Heart right ventricle (tissue), 16 donors: ENCODE data around the gene CAPZB. TPM values are rescaled to one million over a fixed set of nuclear protein-coding genes. Genes with fewer than 3 reads are reported as not detected.

Experiments used
- ATAC-seq, 8 donors: fragments of 200-7000 bp; cut with Tn5 transposase; one replicate each; pipeline ENCODE4 v1.9.1; 2020; ENCODE audit warnings: mild to moderate bottlenecking in 8 of 8, moderate library complexity in 8 of 8, moderate number of reproducible peaks in 1 of 8
- DNase-seq, 2 donors: peaks; one replicate each; pipeline ENCODE4 v3.0.0-alpha.2; 2020
- H3K27ac ChIP-seq, 10 donors: fragments of 200-600 bp; sonication (generic) in 2 of 10; one replicate each; pipeline versions ENCODE4 v1.5.0 to v1.8.0; 2020 to 2022; ENCODE audit warnings: mild to moderate bottlenecking in 3 of 10
- H3K27me3 ChIP-seq, 7 donors: fragments of 200-600 bp; one replicate each; pipeline ENCODE4 v1.8.0; 2021 to 2022; ENCODE audit warnings: mild to moderate bottlenecking in 2 of 7
- H3K36me3 ChIP-seq, 9 donors: fragments of 200-600 bp; sonication (generic) in 1 of 9; one replicate each; pipeline versions ENCODE4 v1.5.0 to v1.8.0; 2020 to 2022; ENCODE audit warnings: mild to moderate bottlenecking in 2 of 9
- H3K4me1 ChIP-seq, 9 donors: fragments of 200-600 bp; sonication (generic) in 1 of 9; one replicate each; pipeline versions ENCODE4 v1.5.0 to v1.8.0; 2020 to 2022; ENCODE audit warnings: mild to moderate bottlenecking in 4 of 9
- H3K4me3 ChIP-seq, 10 donors: fragments of 200-600 bp; sonication (generic) in 2 of 10; one replicate each; pipeline versions ENCODE4 v1.5.0 to v1.8.0; 2020 to 2022; ENCODE audit warnings: mild to moderate bottlenecking in 7 of 10, moderate library complexity in 2 of 10
- H3K9me3 ChIP-seq, 11 donors: fragments of 200-600 bp in 10 of 11; sonication (generic) in 2 of 11; one replicate each; pipeline versions ENCODE4 v1.5.0 to v1.8.0; 2013 to 2022; ENCODE audit warnings: mild to moderate bottlenecking in 2 of 11, control low read depth in 1 of 11, moderate library complexity in 1 of 11
- WGBS, 2 donors: extraction: QIAGEN DNeasy Blood & Tissue Kit; methylation state at CpG; one replicate each; pipeline ENCODE4 v1.1.7; 2013; ENCODE audit warnings: inconsistent platforms in 1 of 2; 5-methylcytosine and 5-hydroxymethylcytosine counted together
- intact Hi-C, 10 donors: fragments of 100-400 bp; cut with DNase I; formaldehyde crosslinking; loops; one replicate each; pipeline versions ENCODE4 v1.11.1 to v1.14.2; 2022
- polyA plus RNA-seq, 2 donors: library from polyadenylated mRNA; stranded (reverse); fragments of 200-250 nt; gene quantifications; one replicate each; pipeline ENCODE4 v1.2.3, GENCODE V29; 2013
- total RNA-seq, 10 donors: library from RNA; stranded (reverse); fragmentation: NEBNext Ultra II Directional in 3 of 10; extraction: Animal tissue kit (Norgen Biotek cat#: 25700) in 3 of 10; gene quantifications; one replicate each; pipeline versions ENCODE4 v1.2.1 to v1.2.4, GENCODE V29; 2021 to 2023
- TF ChIP-seq, protein P1 (sequence below), 9 donors: fragments of 200-600 bp; sonication (generic) in 2 of 9; IDR thresholded peaks; one replicate each; pipeline versions ENCODE4 v1.5.0 to v1.8.0; 2021 to 2022; ENCODE audit warnings: antibody characterized with exemption in 9 of 9, mild to moderate bottlenecking in 5 of 9, moderate library complexity in 1 of 9
- donor health status: Arrhythmogenic right ventricular cardiomyopathy.
- donor health status: ischemic (EF 13 %, LVEDD 7.1; RV severe dilation, severe dysfunction).
- donor health status: healthy with polysubstance abuse.
- donor health status: DM: no; HTN: yes; CAD: no.
- donor health status: DM: no; HTN: no; CAD: no.
- donor health status: ischemic (EF 25% LVEDD 6.9; RV normal size, moderate dysfunction).
- donor health status: ischemic (EF 25% LVEDD 5.7; RV mildly dilated, moderate dysfunction).
- donor health status: healthy.
- donor health status: DM: yes; HTN: yes; CAD: no.
- donor health status: Ischemic cardiomyopathy.
- donor health status: ischemic (EF 35%, LVEDD 5.7; RV mildly dilated, moderate dysfunction).
- donor health status: nonischemic (EF 11% LVEDD 7.7; RV severe dilation, severe dysfunction).
- donor health status: DM: yes; HTN: yes; CAD: no.
- donor health status: PGD.
- donor health status: ischemic (EF 29% LVEDD 5.4; RV normal size, mild dysfunction).
- donor health status: nonischemic (EF 23%, LVEDD 6.1; RV moderate dilation, normal function).

CAPZB gene
- total and polyA plus RNA-seq, 12 donors: 158 to 307 (median 228) TPM

DNA sequence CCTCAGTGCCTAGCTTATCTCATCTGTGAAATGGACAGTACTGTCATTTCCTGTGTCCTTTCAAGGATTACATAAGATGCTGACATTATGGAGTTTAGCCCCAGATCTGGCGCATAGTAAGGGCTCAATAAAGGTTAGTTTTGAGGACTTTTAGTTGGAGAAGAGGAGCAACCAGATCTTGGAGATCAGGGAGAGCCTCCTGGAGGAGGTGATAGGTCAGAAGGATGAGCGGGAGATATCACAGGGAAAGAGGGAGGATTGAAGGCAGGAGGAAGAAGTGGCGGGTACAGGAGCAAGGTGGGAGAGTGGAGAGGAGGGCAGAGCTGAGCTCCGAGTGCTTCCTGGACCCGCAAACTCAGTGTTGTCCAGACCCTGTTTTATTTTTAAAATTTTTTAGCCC is 155.7 kb downstream of the CAPZB start:
- intact Hi-C loops: loop anchor here in 1 of 10 donors (10.0 kb wide), 1 partner anchor 325 kb away; no protein-coding TSS in a partner anchor
- no peak overlapping the region for H3K4me3 ChIP-seq
- TF ChIP-seq, protein P1, sequence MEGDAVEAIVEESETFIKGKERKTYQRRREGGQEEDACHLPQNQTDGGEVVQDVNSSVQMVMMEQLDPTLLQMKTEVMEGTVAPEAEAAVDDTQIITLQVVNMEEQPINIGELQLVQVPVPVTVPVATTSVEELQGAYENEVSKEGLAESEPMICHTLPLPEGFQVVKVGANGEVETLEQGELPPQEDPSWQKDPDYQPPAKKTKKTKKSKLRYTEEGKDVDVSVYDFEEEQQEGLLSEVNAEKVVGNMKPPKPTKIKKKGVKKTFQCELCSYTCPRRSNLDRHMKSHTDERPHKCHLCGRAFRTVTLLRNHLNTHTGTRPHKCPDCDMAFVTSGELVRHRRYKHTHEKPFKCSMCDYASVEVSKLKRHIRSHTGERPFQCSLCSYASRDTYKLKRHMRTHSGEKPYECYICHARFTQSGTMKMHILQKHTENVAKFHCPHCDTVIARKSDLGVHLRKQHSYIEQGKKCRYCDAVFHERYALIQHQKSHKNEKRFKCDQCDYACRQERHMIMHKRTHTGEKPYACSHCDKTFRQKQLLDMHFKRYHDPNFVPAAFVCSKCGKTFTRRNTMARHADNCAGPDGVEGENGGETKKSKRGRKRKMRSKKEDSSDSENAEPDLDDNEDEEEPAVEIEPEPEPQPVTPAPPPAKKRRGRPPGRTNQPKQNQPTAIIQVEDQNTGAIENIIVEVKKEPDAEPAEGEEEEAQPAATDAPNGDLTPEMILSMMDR (IDR thresholded peaks at IDR 0.05): no peak
- H3K36me3 ChIP-seq: peaks cover 0 to 78% (median 28%) of the 10 kb centered on the region in 9 donors
- no peaks in the 10 kb centered on the region for H3K27me3 ChIP-seq
- ATAC-seq (no peak), DNase-seq (no peak)
- H3K27ac ChIP-seq: no peak overlapping the region
- no peaks in the 10 kb centered on the region for H3K9me3 ChIP-seq
- H3K4me1 ChIP-seq: no peaks in the 10 kb centered on the region
- 87 to 92% methylated on average over 5 of the region's 5 CpGs for WGBS, 2 donors

DNA sequence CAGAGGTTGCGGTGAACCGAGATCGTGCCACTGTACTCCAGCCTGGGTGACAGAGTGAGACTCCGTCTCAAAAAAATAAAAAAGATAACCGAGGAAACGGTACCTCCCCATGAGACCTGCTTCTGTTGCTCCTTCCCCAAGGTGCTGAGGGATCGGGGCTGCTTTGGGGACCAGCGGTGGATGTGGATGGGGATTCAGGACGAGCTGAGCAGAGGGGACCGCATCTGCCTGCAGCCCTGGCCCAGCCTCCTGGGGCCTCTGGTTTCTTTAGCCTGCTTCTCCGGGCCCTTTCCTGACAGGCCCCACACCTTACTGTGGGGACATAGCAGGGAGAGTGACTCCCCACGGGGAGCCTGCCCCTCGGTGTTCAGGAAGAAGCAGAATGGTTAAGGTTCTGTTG is 156.2 kb downstream of the CAPZB start:
- 90 to 92% methylated on average over 13 of the region's 13 CpGs for WGBS, 2 donors
- H3K27me3 ChIP-seq: no peaks in the 10 kb centered on the region
- ATAC-seq: no peak
- TF ChIP-seq, protein P1 (IDR thresholded peaks at IDR 0.05): no peak
- no peak overlapping the region for H3K4me3 ChIP-seq
- peaks cover 0 to 82% (median 33%) of the 10 kb centered on the region in 9 donors for H3K36me3 ChIP-seq
- H3K4me1 ChIP-seq: no peaks in the 10 kb centered on the region
- no peak overlapping the region for H3K27ac ChIP-seq
- no peaks in the 10 kb centered on the region for H3K9me3 ChIP-seq
- DNase-seq: no peak
- intact Hi-C loops: no loop called here

DNA sequence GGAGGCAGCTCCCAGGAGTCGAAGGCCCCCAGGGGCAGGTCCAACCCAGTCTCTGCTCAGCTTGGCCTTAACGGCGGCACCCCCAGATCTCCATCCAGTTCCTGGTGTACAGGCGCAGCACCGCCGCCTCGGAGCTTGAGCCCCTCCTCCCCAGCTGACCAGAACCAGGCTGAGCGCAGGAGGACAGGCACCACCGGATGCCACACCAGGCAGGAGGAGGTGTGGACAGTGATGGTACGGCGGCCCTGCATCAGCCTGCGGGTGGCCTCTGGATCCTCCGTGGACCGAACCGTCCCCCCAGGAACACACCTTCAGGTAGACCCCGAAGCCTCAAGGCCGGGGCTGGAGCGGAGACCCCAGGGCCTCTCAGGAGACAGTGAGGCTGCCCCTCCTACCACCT is 156.9 kb downstream of the CAPZB start:
- intact Hi-C loops: no loop called here
- WGBS, 2 donors: 95 to 96% methylated on average over 18 of the region's 18 CpGs
- DNase-seq: no peak
- ATAC-seq: no peak
- TF ChIP-seq, protein P1 (IDR thresholded peaks at IDR 0.05): no peak
- Histone ChIP-seq H3K27me3 (no peaks in the 10 kb centered on the region), H3K4me1 (no peaks in the 10 kb centered on the region), H3K4me3 (no peak overlapping the region), H3K9me3 (no peaks in the 10 kb centered on the region), H3K36me3 (peaks cover 0 to 89% (median 38%) of the 10 kb centered on the region in 9 donors), H3K27ac (no peak overlapping the region)

DNA sequence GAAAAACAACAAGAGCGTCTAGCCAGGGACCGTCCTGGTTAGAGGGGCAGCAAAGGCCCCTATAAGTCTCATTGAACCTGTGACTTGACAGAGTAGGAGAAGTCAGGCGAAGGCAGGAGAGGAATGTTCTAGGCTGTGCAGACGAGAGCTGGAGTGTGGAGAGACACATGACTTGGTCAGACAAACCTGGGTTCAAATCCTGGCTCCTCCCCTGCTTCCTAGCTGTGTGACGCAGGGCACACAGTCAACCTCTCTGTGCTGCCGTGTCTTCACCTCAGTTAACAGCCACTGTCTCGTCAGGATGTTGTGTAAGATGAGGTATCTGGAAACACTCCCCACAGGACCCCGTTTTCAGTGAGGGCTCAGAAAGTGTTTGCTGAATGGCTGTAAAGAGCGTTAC is 157.6 kb downstream of the CAPZB start:
- no peaks in the 10 kb centered on the region for H3K4me1 ChIP-seq
- no peak overlapping the region for H3K27ac ChIP-seq
- no peak overlapping the region for H3K4me3 ChIP-seq
- no peaks in the 10 kb centered on the region for H3K27me3 ChIP-seq
- peaks cover 0 to 92% (median 38%) of the 10 kb centered on the region in 9 donors for H3K36me3 ChIP-seq
- 89 to 91% methylated on average over 9 of the region's 9 CpGs for WGBS, 2 donors
- intact Hi-C loops: no loop called here
- no peak for DNase-seq
- H3K9me3 ChIP-seq: no peaks in the 10 kb centered on the region
- no peak for ATAC-seq
- TF ChIP-seq, protein P1 (IDR thresholded peaks at IDR 0.05): no peak
